Measurements from ENCODE around the gene OLAH.
"Not testable (repeated sequence)": the region's sequence is repeated elsewhere in the genome, so short reads cannot be mapped to it uniquely, and the experiment has no call there.

GRCh38 chr10:15013530-15013929, 30.2 kb upstream of the OLAH start:
- not testable (repeated sequence) for TF ChIP-seq POLR2A, CTCF (IDR thresholded peaks at IDR 0.05)

Data from testis (tissue), 2 donors.